ENCODE data around the gene GJD2. TPM values are rescaled to one million over a fixed set of nuclear protein-coding genes. Genes with fewer than 3 reads are reported as not detected.

Gene GJD2
- total RNA-seq, 1 experiment from 2014 or later, result not detected

DNA sequence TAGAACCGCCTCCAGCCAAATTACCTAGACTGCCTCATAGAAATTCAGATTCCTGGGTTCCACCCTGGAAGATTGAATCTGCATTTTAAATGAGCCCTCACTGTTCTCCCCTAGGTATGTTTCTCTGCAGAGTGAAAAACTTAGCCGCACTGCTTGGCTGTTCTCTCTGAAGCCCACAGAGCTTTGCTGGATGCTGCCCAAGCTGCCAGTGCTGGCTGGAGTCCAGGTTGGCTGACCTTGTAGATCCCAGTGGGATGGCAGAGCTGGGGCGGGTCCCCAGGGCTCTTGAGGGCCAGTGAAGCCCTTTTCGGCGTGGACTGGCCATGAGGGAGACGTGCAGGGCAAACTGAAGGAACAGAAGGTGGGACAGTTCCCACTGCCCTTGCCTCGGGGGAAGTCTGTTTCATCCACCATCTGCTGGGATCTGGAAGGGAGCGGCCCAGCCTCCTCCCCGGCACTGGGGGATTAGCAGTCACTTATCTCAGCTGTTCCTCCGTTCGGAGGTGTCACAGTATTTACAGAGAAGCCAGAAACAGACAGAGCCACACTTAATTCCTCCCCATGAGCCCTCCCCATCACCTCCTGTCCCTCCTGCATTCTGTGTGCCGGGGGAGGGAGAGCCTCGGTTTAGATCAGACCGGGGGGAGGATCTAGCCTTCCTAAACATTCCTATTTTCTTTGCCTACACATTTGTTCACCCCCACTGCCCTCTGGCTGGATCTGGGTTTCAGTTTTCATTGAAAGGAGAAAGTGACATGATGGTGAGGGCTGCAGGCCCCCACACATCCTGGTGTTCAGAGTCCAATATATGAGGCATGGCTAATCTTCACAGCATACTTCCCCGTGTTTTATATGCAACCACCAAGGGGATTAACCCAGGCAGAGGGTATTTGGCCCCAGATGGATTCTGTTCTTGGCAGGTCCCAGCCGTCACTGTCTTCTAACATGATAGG, 44.6 kb upstream of the GJD2 start:
- Histone ChIP-seq H3K79me2 (ENCODE audit: insufficient read depth, low read length) (no peaks in the 10 kb centered on the region), H2AK5ac (ENCODE audit: insufficient read length, low read length) (no peak overlapping the region), H2BK5ac (ENCODE audit: insufficient read length, low read length) (no peak overlapping the region), H4K91ac (ENCODE audit: insufficient read length, low read depth, low read length) (no peak overlapping the region), H2BK20ac (ENCODE audit: low read depth, low read length, poor library complexity, severe bottlenecking) (no peak overlapping the region), H2AFZ (ENCODE audit: low read length) (no peak overlapping the region), H2BK15ac (ENCODE audit: low read depth, low read length) (no peak overlapping the region), H3K9me3 (ENCODE audit: control insufficient read depth, low read depth, low read length) (no peaks in the 10 kb centered on the region), H3K4ac (ENCODE audit: low read depth, low read length) (no peak overlapping the region), H3K18ac (ENCODE audit: insufficient read length, low read depth, low read length) (no peak overlapping the region), H3T11ph (ENCODE audit: low read length) (no peak overlapping the region), H3K56ac (ENCODE audit: insufficient read length, low read depth, low read length) (no peak overlapping the region), H3K23me2 (ENCODE audit: insufficient read length, low read depth, low read length, poor library complexity, severe bottlenecking) (peaks cover 8% of the 10 kb centered on the region), H3K4me2 (ENCODE audit: insufficient read depth, insufficient read length, low read length) (no peak overlapping the region), H3K4me1 (ENCODE audit: insufficient read depth, low read length) (peaks cover 2% of the 10 kb centered on the region; the same call in 1 of the 2 replicates), H4K8ac (replicated peaks; ENCODE audit: insufficient read length, low read depth, low read length) (no peak overlapping the region), H3K23ac (ENCODE audit: insufficient read length, low read depth, low read length) (no peak overlapping the region), H3K27me3 (ENCODE audit: insufficient read depth, low read length) (no peaks in the 10 kb centered on the region; the same call in 1 of the 2 replicates), H3K14ac (ENCODE audit: insufficient read depth, low read length) (no peak overlapping the region), H3K27ac (ENCODE audit: insufficient read length, low read depth, low read length) (no peak overlapping the region), H4K20me1 (ENCODE audit: control insufficient read depth, insufficient read depth, insufficient read length) (no peaks in the 10 kb centered on the region), H3K9ac (ENCODE audit: extremely low read depth, insufficient read length, low read length) (no peak overlapping the region), H2BK12ac (ENCODE audit: insufficient read length, low read depth, low read length) (no peak overlapping the region), H2BK120ac (ENCODE audit: low read depth, low read length, poor library complexity, severe bottlenecking) (no peak overlapping the region), H4K5ac (ENCODE audit: insufficient read length, low read depth, low read length) (no peak overlapping the region), H3K79me1 (ENCODE audit: insufficient read depth, low read depth, low read length, poor library complexity, severe bottlenecking) (no peaks in the 10 kb centered on the region)
- H3K9me3 Mint-ChIP-seq, result no peaks in the 10 kb centered on the region
- no peak overlapping the region; a peak in 1 of 5 replicates for H3K4me3 Mint-ChIP-seq
- TF ChIP-seq, protein P1, sequence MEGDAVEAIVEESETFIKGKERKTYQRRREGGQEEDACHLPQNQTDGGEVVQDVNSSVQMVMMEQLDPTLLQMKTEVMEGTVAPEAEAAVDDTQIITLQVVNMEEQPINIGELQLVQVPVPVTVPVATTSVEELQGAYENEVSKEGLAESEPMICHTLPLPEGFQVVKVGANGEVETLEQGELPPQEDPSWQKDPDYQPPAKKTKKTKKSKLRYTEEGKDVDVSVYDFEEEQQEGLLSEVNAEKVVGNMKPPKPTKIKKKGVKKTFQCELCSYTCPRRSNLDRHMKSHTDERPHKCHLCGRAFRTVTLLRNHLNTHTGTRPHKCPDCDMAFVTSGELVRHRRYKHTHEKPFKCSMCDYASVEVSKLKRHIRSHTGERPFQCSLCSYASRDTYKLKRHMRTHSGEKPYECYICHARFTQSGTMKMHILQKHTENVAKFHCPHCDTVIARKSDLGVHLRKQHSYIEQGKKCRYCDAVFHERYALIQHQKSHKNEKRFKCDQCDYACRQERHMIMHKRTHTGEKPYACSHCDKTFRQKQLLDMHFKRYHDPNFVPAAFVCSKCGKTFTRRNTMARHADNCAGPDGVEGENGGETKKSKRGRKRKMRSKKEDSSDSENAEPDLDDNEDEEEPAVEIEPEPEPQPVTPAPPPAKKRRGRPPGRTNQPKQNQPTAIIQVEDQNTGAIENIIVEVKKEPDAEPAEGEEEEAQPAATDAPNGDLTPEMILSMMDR (conservative IDR thresholded peaks at IDR 0.05), result no peak
- no peaks in the 10 kb centered on the region for H3K36me3 Mint-ChIP-seq (ENCODE audit: insufficient read depth in 1 of 3, low read depth in 3 of 3)
- peak; percentile 33 for DNase-seq
- peaks cover 31% of the 10 kb centered on the region for H3K27me3 Mint-ChIP-seq (ENCODE audit: low read depth)
- H3K4me1 Mint-ChIP-seq, result peaks cover 19 to 26% of the 10 kb centered on the region in 2 experiments
- H3K27ac Mint-ChIP-seq, result no peak overlapping the region
- no CpG with 5 or more reads among the region's 16 CpGs for WGBS (ENCODE audit: extremely low coverage, insufficient read length, low lambda C conversion rate)
